ENCODE results near the gene SND1. TPM values are rescaled to one million over a fixed set of nuclear protein-coding genes. Genes with fewer than 3 reads are reported as not detected.

SND1 gene
- total and polyA plus RNA-seq, 2 donors from 2014 or later: 83.0 to 154 TPM

DNA sequence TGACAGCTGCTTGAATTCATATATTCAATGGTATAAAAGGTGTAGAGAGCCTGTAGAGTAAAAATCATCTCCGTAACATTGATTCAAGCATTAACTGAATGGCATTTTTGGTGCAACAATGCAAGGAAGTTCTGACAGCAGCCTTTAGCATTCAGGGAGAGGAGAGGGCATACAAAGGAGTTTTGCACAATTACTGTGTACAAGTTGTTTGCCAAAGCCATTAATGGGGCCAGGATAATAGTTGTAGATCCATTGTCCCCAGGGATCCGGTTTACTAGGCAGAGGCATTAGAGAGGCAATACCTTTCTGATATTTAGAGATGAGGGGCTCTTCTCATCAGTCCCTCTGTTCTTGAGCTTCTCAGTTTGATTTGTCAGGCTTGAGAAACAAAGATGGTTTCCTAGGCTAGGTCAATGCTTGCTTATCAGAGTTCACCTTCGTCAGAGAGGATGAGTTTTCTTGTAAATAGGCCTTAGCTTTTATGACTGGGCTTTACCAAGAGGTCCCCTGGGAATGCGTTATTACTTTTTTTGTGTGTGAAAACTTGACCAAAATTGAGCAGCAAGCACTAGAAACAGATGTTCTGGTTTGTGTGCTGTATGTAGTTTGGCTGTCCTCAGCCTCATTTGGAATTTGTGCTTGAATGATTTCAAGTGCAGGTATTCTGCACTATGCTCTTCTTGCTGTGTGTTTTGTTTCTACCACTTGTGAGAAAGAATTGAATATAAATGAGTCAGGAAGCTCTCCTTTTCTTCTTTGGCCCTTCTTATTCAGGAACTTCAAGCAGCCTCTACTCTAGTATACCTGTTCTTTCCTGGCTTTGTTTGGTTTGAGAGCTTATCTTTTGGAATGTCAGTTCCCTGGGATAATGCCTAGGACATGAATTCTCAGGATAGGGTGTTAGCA lies 32.0 kb downstream of the SND1 start:
- Histone ChIP-seq H3K27ac (ENCODE audit: low read depth in 2 of 2, low read length in 2 of 2) (no peak overlapping the region), H3K27me3 (ENCODE audit: control insufficient read depth, insufficient read depth, low read length) (no peaks in the 10 kb centered on the region), H3K9ac (ENCODE audit: low read length in 3 of 3) (no peak overlapping the region), H3K4me3 (ENCODE audit: low read length in 3 of 3) (no peak overlapping the region), H3K9me3 (ENCODE audit: control insufficient read depth in 2 of 3, insufficient read depth in 1 of 3, low read length in 3 of 3) (no peaks in the 10 kb centered on the region), H3K4me1 (ENCODE audit: control insufficient read depth in 2 of 3, insufficient read depth in 2 of 3, low read depth in 1 of 3, low read length in 3 of 3) (peaks cover 0 to 4% (median 0%) of the 10 kb centered on the region in 3 donors), H3K36me3 (ENCODE audit: control insufficient read depth in 2 of 3, insufficient read depth in 3 of 3, low read length in 3 of 3) (peaks cover 0 to 9% (median 4%) of the 10 kb centered on the region in 3 donors)
- FAIRE-seq (no peak), DNase-seq (no peak)
- intact Hi-C loops (cut with DNase I): no loop called here
- TF ChIP-seq, protein P1, sequence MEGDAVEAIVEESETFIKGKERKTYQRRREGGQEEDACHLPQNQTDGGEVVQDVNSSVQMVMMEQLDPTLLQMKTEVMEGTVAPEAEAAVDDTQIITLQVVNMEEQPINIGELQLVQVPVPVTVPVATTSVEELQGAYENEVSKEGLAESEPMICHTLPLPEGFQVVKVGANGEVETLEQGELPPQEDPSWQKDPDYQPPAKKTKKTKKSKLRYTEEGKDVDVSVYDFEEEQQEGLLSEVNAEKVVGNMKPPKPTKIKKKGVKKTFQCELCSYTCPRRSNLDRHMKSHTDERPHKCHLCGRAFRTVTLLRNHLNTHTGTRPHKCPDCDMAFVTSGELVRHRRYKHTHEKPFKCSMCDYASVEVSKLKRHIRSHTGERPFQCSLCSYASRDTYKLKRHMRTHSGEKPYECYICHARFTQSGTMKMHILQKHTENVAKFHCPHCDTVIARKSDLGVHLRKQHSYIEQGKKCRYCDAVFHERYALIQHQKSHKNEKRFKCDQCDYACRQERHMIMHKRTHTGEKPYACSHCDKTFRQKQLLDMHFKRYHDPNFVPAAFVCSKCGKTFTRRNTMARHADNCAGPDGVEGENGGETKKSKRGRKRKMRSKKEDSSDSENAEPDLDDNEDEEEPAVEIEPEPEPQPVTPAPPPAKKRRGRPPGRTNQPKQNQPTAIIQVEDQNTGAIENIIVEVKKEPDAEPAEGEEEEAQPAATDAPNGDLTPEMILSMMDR (IDR thresholded peaks at IDR 0.05; ENCODE audit: borderline replicate concordance, extremely low read depth, insufficient read depth): no peak

GRCh38 chr7:127689194-127689772 lies 37.3 kb downstream of the SND1 start:
- intact Hi-C loops (cut with DNase I): no loop called here
- no peak for FAIRE-seq
- H3K4me1 ChIP-seq (ENCODE audit: control insufficient read depth in 2 of 3, insufficient read depth in 2 of 3, low read depth in 1 of 3, low read length in 3 of 3): no peaks in the 10 kb centered on the region
- TF ChIP-seq, protein P1 (IDR thresholded peaks at IDR 0.05; ENCODE audit: borderline replicate concordance, extremely low read depth, insufficient read depth): no peak
- DNase-seq: no peak
- no peak overlapping the region for H3K4me3 ChIP-seq (ENCODE audit: low read length in 3 of 3)
- no peaks in the 10 kb centered on the region for H3K27me3 ChIP-seq (ENCODE audit: control insufficient read depth, insufficient read depth, low read length)
- no peak overlapping the region for H3K9ac ChIP-seq (ENCODE audit: low read length in 3 of 3)
- no peak overlapping the region for H3K27ac ChIP-seq (ENCODE audit: low read depth in 2 of 2, low read length in 2 of 2)
- H3K36me3 ChIP-seq (ENCODE audit: control insufficient read depth in 2 of 3, insufficient read depth in 3 of 3, low read length in 3 of 3): peaks cover 2 to 24% (median 7%) of the 10 kb centered on the region in 3 donors
- no peaks in the 10 kb centered on the region for H3K9me3 ChIP-seq (ENCODE audit: control insufficient read depth in 2 of 3, insufficient read depth in 1 of 3, low read length in 3 of 3)

- no peaks in the 10 kb centered on the region for H3K9me3 ChIP-seq (ENCODE audit: control insufficient read depth in 2 of 3, insufficient read depth in 1 of 3, low read length in 3 of 3)
- no peak overlapping the region for H3K27ac ChIP-seq (ENCODE audit: low read depth in 2 of 2, low read length in 2 of 2)
- intact Hi-C loops (cut with DNase I): no loop called here
- no peaks in the 10 kb centered on the region for H3K4me1 ChIP-seq (ENCODE audit: control insufficient read depth in 2 of 3, insufficient read depth in 2 of 3, low read depth in 1 of 3, low read length in 3 of 3)
- no peak for FAIRE-seq
- H3K36me3 ChIP-seq (ENCODE audit: control insufficient read depth in 2 of 3, insufficient read depth in 3 of 3, low read length in 3 of 3): peaks cover 2 to 31% (median 9%) of the 10 kb centered on the region in 3 donors
- no peaks in the 10 kb centered on the region for H3K27me3 ChIP-seq (ENCODE audit: control insufficient read depth, insufficient read depth, low read length)
- no peak overlapping the region for H3K9ac ChIP-seq (ENCODE audit: low read length in 3 of 3)
- DNase-seq: no peak
- TF ChIP-seq, protein P1 (IDR thresholded peaks at IDR 0.05; ENCODE audit: borderline replicate concordance, extremely low read depth, insufficient read depth): no peak
- no peak overlapping the region for H3K4me3 ChIP-seq (ENCODE audit: low read length in 3 of 3)
Observed at GRCh38 chr7:127690337-127690736, 38.3 kb downstream of the SND1 start.

All from kidney (tissue), 14 donors.